Measurements from ENCODE around the gene TRIM71. TPM values are rescaled to one million over a fixed set of nuclear protein-coding genes. Genes with fewer than 3 reads are reported as not detected.

TRIM71 gene
- total RNA-seq, 3 donors from 2014 or later = under 0.01 TPM; not detected in 1

DNA sequence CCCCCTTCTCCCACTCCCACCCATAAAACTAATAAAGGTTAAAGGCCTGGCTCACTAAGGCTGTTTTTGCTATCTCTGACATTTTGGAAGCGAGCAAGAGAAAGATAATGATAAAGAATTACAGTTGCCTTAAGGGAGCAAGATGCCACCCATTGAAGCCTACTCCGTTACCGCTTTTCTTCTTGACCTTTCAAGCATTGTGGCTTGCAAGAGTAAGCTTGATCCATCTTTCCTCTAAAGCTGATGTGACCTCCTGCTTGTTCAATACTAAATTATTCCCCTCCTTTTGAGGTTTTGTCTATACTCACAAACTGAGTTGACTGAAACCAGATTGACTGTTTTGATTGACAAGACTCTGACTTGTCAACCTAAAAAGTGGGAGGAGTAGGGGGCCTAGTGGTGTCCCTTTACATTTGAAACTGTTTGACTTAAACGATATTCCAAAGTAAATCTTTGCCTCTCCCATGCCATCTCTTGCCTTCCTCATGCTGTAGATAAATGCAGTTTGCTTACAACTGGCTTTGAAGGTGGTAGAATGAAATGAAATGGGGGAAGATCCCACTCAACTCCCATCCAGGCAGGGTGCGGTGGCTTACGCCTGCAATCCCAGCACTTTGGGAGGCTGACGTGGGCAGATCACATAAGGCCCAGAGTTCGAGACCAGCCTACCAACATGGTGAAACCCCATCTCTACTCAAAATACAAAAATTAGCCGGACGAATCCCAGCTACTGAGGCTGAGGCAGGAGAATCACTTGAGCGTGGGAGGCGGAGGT lies 8.0 kb downstream of the TRIM71 start:
- intact Hi-C loops (cut with DNase I; ENCODE audit: low total_unique reads) = no loop called here
- H3K36me3 ChIP-seq = no peaks in the 10 kb centered on the region
- no peaks in the 10 kb centered on the region for H3K9me3 ChIP-seq
- no peak overlapping the region for H3K27ac ChIP-seq
- DNase-seq (ENCODE audit: low spot score in 2 of 2) = no peak
- H3K4me3 ChIP-seq = no peak overlapping the region
- TF ChIP-seq, protein P1, sequence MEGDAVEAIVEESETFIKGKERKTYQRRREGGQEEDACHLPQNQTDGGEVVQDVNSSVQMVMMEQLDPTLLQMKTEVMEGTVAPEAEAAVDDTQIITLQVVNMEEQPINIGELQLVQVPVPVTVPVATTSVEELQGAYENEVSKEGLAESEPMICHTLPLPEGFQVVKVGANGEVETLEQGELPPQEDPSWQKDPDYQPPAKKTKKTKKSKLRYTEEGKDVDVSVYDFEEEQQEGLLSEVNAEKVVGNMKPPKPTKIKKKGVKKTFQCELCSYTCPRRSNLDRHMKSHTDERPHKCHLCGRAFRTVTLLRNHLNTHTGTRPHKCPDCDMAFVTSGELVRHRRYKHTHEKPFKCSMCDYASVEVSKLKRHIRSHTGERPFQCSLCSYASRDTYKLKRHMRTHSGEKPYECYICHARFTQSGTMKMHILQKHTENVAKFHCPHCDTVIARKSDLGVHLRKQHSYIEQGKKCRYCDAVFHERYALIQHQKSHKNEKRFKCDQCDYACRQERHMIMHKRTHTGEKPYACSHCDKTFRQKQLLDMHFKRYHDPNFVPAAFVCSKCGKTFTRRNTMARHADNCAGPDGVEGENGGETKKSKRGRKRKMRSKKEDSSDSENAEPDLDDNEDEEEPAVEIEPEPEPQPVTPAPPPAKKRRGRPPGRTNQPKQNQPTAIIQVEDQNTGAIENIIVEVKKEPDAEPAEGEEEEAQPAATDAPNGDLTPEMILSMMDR (IDR thresholded peaks at IDR 0.05) = no peak
- TF ChIP-seq POLR2A (IDR thresholded peaks at IDR 0.05) (no peak), POLR2AphosphoS5 (IDR thresholded peaks at IDR 0.05) (no peak)
- peaks cover 0 to 14% of the 10 kb centered on the region in 2 donors for H3K27me3 ChIP-seq
- H3K4me1 ChIP-seq = no peaks in the 10 kb centered on the region

DNA sequence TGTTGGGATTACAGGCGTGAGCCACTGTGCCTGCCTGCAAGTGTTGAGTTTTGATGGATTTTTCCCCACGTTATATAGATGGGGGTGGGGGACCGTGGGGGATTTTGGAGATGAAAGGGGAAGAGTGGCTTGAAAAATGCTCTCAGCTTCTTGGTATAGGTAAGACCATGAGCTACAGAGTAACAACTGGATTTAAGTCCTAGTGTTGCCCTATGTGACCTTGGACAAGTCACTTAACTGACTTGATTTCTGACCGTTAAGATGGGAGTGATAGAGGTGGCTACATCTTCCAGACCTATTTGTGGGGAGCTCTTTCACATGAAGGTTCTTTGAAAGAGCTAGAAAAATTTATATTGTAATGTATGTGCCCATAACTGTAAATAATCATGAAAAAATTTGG lies 13.3 kb downstream of the TRIM71 start:
- DNase-seq (ENCODE audit: low spot score in 2 of 2) = no peak

DNA sequence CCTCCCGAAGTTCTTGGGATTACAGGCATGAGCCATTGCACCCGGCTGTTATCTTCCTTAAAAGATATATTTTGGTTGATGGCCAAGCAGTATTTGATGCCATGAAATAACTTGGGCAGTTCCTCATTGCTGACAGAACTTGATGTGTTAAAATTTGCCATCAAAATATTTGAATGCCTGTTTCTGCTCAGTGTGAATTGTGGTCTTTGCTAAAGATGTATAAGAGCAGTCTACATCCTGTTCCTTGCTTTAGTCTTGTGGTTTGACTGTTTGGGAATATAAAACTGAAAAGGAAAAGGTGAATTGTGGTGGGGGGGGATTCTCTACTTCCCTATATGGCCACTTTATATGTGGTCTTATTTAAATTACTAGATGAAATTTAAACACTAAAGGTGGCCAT lies 14.0 kb downstream of the TRIM71 start:
- peaks cover 0 to 10% of the 10 kb centered on the region in 2 donors for H3K27me3 ChIP-seq
- TF ChIP-seq, protein P1 (IDR thresholded peaks at IDR 0.05) = no peak
- TF ChIP-seq POLR2AphosphoS5 (IDR thresholded peaks at IDR 0.05) (no peak), POLR2A (IDR thresholded peaks at IDR 0.05) (no peak)
- H3K27ac ChIP-seq = no peak overlapping the region
- H3K36me3 ChIP-seq = no peaks in the 10 kb centered on the region
- H3K4me1 ChIP-seq = no peaks in the 10 kb centered on the region
- H3K9me3 ChIP-seq = no peaks in the 10 kb centered on the region
- H3K4me3 ChIP-seq = no peak overlapping the region
- intact Hi-C loops (cut with DNase I; ENCODE audit: low total_unique reads) = no loop called here
- DNase-seq (ENCODE audit: low spot score in 2 of 2) = no peak

More for the DNA sequence above, 13.3 kb downstream of the TRIM71 start:
- no peak overlapping the region for H3K27ac ChIP-seq
- intact Hi-C loops (cut with DNase I; ENCODE audit: low total_unique reads) = no loop called here
- TF ChIP-seq, protein P1 (IDR thresholded peaks at IDR 0.05) = no peak
- TF ChIP-seq POLR2A (IDR thresholded peaks at IDR 0.05) = no peak
- no peak for TF ChIP-seq POLR2AphosphoS5 (IDR thresholded peaks at IDR 0.05)
- no peaks in the 10 kb centered on the region for H3K9me3 ChIP-seq
- H3K4me3 ChIP-seq = no peak overlapping the region
- peaks cover 0 to 10% of the 10 kb centered on the region in 2 donors for H3K27me3 ChIP-seq
- no peaks in the 10 kb centered on the region for H3K36me3 ChIP-seq
- H3K4me1 ChIP-seq = no peaks in the 10 kb centered on the region

DNA sequence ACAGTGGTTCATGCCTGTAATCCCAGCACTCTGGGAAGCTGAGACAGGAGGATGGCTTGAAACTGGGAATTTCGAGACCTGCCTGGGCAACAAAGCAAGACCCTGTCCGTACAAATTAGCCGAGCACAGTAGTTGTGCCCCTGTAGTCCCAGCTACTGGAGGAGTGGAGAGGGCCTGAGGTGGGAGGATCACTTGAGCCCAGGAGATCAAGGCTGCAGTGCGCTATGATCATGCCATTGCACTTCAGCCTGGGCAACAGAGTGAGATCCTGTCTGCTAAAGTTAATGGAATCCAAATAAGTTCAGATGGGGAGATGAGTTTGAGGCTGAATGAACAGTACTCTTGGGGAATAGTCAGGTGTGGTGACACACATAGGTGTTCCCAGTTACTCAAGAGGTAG lies 14.4 kb downstream of the TRIM71 start:
- TF ChIP-seq, protein P1 (IDR thresholded peaks at IDR 0.05) = no peak
- TF ChIP-seq POLR2A (IDR thresholded peaks at IDR 0.05) = no peak
- TF ChIP-seq POLR2AphosphoS5 (IDR thresholded peaks at IDR 0.05) = no peak
- no peak for DNase-seq (ENCODE audit: low spot score in 2 of 2)
- H3K27me3 ChIP-seq = peaks cover 0 to 10% of the 10 kb centered on the region in 2 donors
- no peaks in the 10 kb centered on the region for H3K36me3 ChIP-seq
- no peak overlapping the region for H3K4me3 ChIP-seq
- no peak overlapping the region for H3K27ac ChIP-seq
- intact Hi-C loops (cut with DNase I; ENCODE audit: low total_unique reads) = no loop called here
- H3K9me3 ChIP-seq = no peaks in the 10 kb centered on the region
- H3K4me1 ChIP-seq = no peaks in the 10 kb centered on the region

DNA sequence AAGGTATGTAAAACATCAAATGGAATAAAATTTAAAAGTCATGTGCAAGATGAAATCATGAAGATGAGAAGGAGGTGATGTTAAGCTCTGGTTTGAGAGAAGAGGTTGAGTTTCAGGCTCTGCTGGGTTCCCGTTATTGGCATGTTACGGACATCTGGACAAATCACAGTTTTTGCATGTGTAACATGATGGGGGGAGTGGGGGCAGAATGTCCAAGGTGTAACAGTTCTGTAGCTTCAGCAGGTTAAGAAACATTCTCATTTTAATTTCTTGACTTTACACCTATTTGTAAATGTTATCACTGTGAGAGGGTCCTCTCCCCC lies 17.2 kb downstream of the TRIM71 start:
- Histone ChIP-seq H3K4me3 (no peak overlapping the region), H3K27me3 (peaks cover 0 to 10% of the 10 kb centered on the region in 2 donors), H3K4me1 (no peaks in the 10 kb centered on the region), H3K36me3 (no peaks in the 10 kb centered on the region), H3K27ac (no peak overlapping the region), H3K9me3 (no peaks in the 10 kb centered on the region)
- no peak for DNase-seq (ENCODE audit: low spot score in 2 of 2)
- intact Hi-C loops (cut with DNase I; ENCODE audit: low total_unique reads) = no loop called here
- TF ChIP-seq, protein P1 (IDR thresholded peaks at IDR 0.05) = no peak
- TF ChIP-seq POLR2A (IDR thresholded peaks at IDR 0.05) (no peak), POLR2AphosphoS5 (IDR thresholded peaks at IDR 0.05) (no peak)

Data from breast epithelium (tissue), 4 donors.